Stomach (tissue), 4 donors: Measurements from ENCODE around the gene TUBGCP2.

Source experiments
- EP300 ChIP-seq: sonication (generic); formaldehyde crosslinking; IDR thresholded peaks from one replicate; pipeline ENCODE4 v1.6.1; 2017; ENCODE audit warnings: antibody characterized with exemption
- POLR2A ChIP-seq, 4 donors: fragments of 450-650 bp; IDR thresholded peaks; one replicate each; pipeline ENCODE4 v1.6.1; 2016; ENCODE audit warnings: antibody characterized with exemption in 4 of 4, control low read depth in 2 of 4, mild to moderate bottlenecking in 1 of 4, moderate library complexity in 1 of 4
- POLR2AphosphoS5 ChIP-seq, 3 donors: sonication (generic); formaldehyde crosslinking; IDR thresholded peaks; one replicate each; pipeline ENCODE4 v1.6.1; 2016; ENCODE audit warnings: antibody characterized with exemption in 3 of 3
- TF ChIP-seq, protein P1 (sequence below), 7 experiments: fragments of 450-650 bp in 4 of 7; fragments of 200-600 bp in 3 of 7; sonication (generic) in 3 of 7; IDR thresholded peaks; one replicate each; pipeline ENCODE4 v1.5.1; 2016 to 2019; ENCODE audit warnings: antibody characterized with exemption in 7 of 7, control low read depth in 2 of 7, mild to moderate bottlenecking in 1 of 7

DNA sequence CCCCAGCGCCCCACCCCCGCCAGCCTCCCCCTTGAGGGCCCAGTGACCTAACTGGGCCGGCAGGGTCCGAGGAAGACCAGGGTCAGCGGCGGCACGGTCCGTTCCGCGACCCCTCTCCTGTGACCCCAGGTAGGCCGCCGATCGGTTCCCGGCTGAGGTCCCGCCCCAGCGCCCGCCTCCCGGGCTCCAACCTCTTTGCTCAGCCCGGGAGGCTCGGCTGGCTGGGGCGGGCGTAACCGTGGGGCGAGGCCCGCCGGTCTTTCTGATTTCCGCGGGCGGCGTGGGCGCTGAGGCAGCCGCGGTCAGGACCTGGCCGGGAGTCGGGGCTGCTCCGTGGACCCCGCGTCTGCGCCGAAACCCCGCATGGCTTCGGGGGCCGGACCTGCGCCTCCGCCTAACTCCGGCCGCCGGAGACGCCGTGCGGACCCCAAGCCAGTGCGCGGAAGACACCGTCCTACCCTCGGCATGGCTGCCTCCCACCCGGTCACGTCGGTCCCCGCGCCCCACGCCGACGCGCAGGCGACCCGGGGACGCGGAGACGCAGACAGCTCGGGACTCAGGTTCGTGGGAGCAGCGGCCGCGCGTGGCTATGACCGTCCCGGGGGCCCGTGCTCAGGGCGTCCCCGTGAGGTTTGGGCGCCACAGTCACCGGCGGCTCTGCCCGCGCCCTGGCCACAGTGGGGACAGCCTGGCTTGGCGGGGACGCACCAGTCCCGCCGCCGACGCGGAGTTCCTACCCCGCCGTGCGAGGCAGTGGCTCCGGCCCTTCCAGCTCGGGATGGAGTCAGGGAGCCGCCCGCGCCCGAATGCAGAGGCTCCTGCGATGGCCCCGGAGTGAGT is 72.1 kb downstream of the TUBGCP2 start:
- TF ChIP-seq, protein P1, sequence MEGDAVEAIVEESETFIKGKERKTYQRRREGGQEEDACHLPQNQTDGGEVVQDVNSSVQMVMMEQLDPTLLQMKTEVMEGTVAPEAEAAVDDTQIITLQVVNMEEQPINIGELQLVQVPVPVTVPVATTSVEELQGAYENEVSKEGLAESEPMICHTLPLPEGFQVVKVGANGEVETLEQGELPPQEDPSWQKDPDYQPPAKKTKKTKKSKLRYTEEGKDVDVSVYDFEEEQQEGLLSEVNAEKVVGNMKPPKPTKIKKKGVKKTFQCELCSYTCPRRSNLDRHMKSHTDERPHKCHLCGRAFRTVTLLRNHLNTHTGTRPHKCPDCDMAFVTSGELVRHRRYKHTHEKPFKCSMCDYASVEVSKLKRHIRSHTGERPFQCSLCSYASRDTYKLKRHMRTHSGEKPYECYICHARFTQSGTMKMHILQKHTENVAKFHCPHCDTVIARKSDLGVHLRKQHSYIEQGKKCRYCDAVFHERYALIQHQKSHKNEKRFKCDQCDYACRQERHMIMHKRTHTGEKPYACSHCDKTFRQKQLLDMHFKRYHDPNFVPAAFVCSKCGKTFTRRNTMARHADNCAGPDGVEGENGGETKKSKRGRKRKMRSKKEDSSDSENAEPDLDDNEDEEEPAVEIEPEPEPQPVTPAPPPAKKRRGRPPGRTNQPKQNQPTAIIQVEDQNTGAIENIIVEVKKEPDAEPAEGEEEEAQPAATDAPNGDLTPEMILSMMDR (IDR thresholded peaks at IDR 0.05): no peak
- TF ChIP-seq EP300 (no peak), POLR2A (IDR thresholded peaks at IDR 0.05) (no peak), POLR2AphosphoS5 (IDR thresholded peaks at IDR 0.05) (no peak)
